ENCODE data around the gene CPNE9. TPM values are rescaled to one million over a fixed set of nuclear protein-coding genes. Genes with fewer than 3 reads are reported as not detected.

CPNE9 gene
- total RNA-seq, 4 donors from 2014 or later = 0.54 to 1.6 (median 1.1) TPM

DNA sequence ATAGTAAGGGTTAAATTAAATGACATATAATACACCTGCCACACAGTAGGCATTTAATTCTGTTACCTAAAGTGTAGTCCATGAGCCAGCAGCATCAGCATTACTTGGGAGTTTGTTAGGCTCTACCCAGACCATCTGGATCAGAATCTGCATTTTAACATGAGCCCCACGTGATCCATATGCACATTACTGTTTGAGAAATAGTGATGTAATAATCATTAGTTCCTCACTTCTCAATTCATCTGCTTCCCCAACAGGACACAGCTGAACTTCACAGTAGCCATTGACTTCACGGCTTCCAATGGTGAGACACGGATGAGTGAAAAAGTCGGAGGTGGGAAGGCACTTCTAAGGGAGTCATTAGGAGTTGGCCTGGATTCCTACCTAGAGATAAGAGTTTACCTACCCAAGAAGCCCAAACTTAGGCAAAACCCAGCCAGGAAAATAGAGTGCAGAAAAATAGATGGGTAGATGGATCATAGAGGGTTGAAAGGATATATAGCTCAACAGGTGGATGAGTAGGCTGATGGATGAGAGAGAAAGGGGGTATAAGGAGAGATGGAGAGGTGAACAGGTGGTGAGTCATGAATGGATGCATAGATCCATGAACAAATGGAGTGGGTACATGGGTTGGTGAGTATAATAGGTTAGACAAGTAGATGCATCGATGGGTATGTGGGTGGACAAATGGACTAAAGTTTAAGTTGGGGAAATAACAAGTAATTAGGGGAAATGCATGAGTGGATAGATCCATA is 13.3 kb downstream of the CPNE9 start:
- TF ChIP-seq, protein P1, sequence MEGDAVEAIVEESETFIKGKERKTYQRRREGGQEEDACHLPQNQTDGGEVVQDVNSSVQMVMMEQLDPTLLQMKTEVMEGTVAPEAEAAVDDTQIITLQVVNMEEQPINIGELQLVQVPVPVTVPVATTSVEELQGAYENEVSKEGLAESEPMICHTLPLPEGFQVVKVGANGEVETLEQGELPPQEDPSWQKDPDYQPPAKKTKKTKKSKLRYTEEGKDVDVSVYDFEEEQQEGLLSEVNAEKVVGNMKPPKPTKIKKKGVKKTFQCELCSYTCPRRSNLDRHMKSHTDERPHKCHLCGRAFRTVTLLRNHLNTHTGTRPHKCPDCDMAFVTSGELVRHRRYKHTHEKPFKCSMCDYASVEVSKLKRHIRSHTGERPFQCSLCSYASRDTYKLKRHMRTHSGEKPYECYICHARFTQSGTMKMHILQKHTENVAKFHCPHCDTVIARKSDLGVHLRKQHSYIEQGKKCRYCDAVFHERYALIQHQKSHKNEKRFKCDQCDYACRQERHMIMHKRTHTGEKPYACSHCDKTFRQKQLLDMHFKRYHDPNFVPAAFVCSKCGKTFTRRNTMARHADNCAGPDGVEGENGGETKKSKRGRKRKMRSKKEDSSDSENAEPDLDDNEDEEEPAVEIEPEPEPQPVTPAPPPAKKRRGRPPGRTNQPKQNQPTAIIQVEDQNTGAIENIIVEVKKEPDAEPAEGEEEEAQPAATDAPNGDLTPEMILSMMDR (IDR thresholded peaks at IDR 0.05) = no peak
- no peak for TF ChIP-seq POLR2A (IDR thresholded peaks at IDR 0.05)
- no peak overlapping the region for H3K4me3 ChIP-seq (ENCODE audit: low read depth, poor library complexity, severe bottlenecking)
- no peak for DNase-seq (ENCODE audit: low spot score in 2 of 2)
- WGBS, 2 donors = 84 to 85% methylated on average over 5 of the region's 5 CpGs
- intact Hi-C loops (cut with DNase I; ENCODE audit: low total_unique reads) = no loop called here

DNA sequence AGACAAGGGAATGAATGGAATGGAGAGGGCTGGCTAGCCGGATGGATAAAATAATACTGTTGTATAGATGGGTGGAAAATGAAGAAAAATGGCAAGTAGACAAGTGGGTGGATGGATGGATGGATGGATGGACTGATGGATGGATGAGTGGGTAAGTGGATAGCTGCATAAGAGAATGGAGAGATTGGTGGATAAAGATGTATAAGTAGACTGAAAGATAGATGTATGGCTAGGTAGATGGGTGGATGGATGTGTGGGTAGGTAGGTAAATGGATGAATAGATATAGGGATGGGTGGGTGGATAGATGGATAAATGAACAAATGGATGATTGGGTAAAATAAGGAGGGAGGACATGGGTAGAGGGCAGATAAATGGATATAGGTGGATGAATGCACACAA is 13.9 kb downstream of the CPNE9 start:
- intact Hi-C loops (cut with DNase I; ENCODE audit: low total_unique reads) = no loop called here
- H3K4me3 ChIP-seq (ENCODE audit: low read depth, poor library complexity, severe bottlenecking) = no peak overlapping the region
- no peak for DNase-seq (ENCODE audit: low spot score in 2 of 2)
- TF ChIP-seq, protein P1 (IDR thresholded peaks at IDR 0.05) = no peak
- no peak for TF ChIP-seq POLR2A (IDR thresholded peaks at IDR 0.05)
- WGBS, 2 donors = 88 to 94% methylated on average over 1 of the region's 1 CpG

DNA sequence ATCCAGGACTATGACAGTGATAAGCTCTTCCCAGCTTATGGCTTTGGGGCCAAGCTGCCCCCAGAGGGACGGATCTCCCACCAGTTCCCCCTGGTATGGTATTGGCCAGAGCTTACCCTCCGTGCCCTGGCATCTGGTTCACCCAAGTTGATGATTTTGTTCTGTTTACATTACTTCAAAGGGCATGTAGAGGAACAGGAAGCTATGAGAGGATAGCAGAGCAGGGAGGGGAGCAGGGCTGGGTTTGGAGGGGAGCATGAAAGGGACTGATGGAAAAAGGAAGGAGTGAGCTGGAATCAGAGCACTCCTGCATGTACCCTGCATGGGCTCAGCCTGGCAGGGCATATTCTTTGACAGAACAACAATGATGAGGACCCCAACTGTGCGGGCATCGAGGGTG is 14.5 kb downstream of the CPNE9 start:
- TF ChIP-seq, protein P1 (IDR thresholded peaks at IDR 0.05) = no peak
- TF ChIP-seq POLR2A (IDR thresholded peaks at IDR 0.05) = no peak
- intact Hi-C loops (cut with DNase I; ENCODE audit: low total_unique reads) = no loop called here
- no peak overlapping the region for H3K4me3 ChIP-seq (ENCODE audit: low read depth, poor library complexity, severe bottlenecking)
- 84% methylated on average over 4 of the region's 4 CpGs for WGBS, 2 donors
- DNase-seq (ENCODE audit: low spot score in 2 of 2) = no peak

DNA sequence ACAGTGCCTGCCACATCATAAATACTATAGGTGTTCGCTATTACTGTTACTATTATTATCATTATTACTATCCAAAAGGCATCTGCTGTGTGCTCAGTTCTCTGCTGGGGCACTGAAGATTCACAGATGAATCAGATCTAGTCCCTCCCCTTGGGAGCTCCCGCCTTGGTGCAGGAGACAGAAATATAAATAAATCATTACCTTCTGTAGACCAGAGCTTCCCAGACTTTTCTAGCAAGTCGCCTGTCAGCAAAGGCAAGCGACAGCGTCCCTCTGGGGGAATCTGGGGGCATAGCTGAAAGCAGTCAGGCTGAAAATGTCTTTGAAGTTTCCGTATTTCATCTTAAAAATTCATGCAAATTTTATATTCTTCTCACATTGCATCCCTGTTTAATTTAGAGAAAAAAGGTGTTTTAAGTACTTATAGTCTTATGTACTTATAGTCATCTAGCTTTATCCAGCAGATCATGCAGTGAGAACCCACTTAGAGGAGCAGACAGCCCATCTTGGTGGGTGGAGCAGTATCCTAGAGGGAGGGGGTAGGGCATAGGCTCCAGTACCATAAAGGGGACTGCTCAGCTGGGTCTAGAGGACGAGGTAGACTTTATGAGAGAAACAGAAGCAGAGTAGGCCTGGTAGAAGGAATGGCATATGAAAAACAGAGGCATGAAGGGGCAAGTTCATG is 17.5 kb downstream of the CPNE9 start:
- intact Hi-C loops (cut with DNase I; ENCODE audit: low total_unique reads) = no loop called here
- WGBS, 2 donors = 38 to 40% methylated on average over 7 of the region's 7 CpGs
- TF ChIP-seq POLR2A (IDR thresholded peaks at IDR 0.05) = no peak
- TF ChIP-seq, protein P1 (IDR thresholded peaks at IDR 0.05) = no peak
- no peak for DNase-seq (ENCODE audit: low spot score in 2 of 2)
- H3K4me3 ChIP-seq (ENCODE audit: low read depth, poor library complexity, severe bottlenecking) = no peak overlapping the region

DNA sequence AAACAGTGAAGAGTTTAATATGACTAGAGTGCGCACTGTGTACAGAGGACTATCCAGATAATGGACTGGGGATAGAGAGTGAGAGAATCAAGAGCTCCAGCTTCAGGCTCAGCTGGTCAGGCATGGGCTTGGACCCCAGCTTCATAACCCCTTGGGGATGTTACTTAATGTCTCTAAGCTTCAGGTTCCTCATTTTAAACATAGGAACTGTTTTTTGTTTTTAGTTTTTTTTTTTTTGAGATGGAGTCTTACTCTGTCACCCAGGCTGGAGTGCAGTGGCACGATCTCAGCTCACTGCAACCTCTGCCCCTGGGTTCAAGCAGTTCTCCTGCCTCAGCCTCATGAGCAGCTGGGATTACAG is 18.0 kb downstream of the CPNE9 start:
- intact Hi-C loops (cut with DNase I; ENCODE audit: low total_unique reads) = no loop called here
- TF ChIP-seq POLR2A (IDR thresholded peaks at IDR 0.05) = no peak
- TF ChIP-seq, protein P1 (IDR thresholded peaks at IDR 0.05) = no peak
- no peak overlapping the region for H3K4me3 ChIP-seq (ENCODE audit: low read depth, poor library complexity, severe bottlenecking)
- WGBS, 2 donors = 79 to 89% methylated on average over 2 of the region's 2 CpGs
- no peak for DNase-seq (ENCODE audit: low spot score in 2 of 2)
